Mesodermal cell (in vitro differentiated cells): ENCODE data around the gene PRKCA.

ENCODE experiments used
- H3K27ac ChIP-seq: 2 replicates; pipeline ENCODE4 v1.7.0; 2013; ENCODE audit warnings: mild to moderate bottlenecking, low read depth, low read length, moderate library complexity; ENCODE audit not compliant: severe bottlenecking
- H3K36me3 ChIP-seq: 2 replicates; pipeline ENCODE4 v1.7.1; 2013; ENCODE audit warnings: mild to moderate bottlenecking, low read length, moderate library complexity; ENCODE audit not compliant: control insufficient read depth, insufficient read depth
- H3K4me1 ChIP-seq: one replicate; pipeline ENCODE4 v1.7.1; 2013; ENCODE audit warnings: mild to moderate bottlenecking, low read length; ENCODE audit not compliant: insufficient read depth, control insufficient read depth, poor library complexity, severe bottlenecking
- H3K4me3 ChIP-seq: 2 replicates; pipeline ENCODE4 v1.7.0; 2013; ENCODE audit warnings: low read length, control low read depth, mild to moderate bottlenecking; ENCODE audit not compliant: insufficient read depth, poor library complexity, severe bottlenecking; ENCODE audit errors: extremely low read depth
- H3K9me3 ChIP-seq: 2 replicates; pipeline ENCODE4 v1.7.1; 2013; ENCODE audit warnings: mild to moderate bottlenecking, low read length, moderate library complexity; ENCODE audit not compliant: control insufficient read depth
- WGBS, 2 experiments: methylation state at CpG; one replicate each; pipeline ENCODE4 v1.1.5; 2013; ENCODE audit warnings: missing lambda C conversion rate in 2 of 2; ENCODE audit not compliant: insufficient coverage in 2 of 2; 5-methylcytosine and 5-hydroxymethylcytosine counted together

The PRKCA gene

DNA sequence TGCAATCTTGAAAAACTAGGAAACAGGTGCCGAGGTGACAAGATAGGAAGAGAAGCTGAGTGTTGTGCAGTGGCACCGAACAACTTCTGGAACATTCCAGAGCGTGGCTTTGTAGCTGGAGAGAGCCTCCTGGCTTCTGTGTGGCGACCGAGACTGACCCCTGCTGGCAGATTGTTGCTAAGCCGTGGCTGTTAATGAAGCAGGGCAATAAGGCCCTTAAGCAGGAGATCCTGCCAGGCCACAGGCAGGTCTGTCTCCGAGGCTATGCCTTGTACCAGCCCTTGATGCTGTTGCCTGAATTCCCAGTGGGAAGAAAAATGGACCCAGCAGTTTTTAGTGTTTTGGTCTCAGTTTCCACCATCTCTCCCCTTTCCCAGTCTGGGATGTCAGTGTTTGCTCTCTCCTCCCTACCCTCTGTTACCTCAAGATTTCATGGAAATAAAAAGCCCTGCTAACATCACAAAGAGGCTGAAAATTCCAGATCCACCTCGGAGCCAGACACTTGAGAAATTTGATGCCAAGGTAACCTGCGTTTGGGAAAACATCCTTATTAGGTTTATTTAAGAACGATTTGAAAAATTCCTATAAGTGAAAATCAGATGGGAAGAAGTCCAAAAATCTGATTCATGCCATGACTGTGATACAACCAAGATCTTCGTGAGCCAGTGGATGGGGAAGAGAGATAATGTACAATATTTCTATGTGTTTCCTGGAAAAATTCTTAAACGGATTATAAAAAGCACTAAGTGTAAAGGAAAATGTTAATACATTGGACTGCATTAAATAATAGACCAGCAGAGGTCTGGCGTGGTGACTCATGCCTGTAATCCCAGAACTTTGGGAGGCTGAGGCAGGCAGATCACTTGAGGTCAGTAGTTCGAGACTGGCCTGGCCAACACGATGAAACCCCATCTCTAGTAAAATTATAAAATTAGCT, 265.1 kb downstream of the PRKCA start:
- H3K27ac ChIP-seq, result no peak overlapping the region
- peaks cover 5% of the 10 kb centered on the region for H3K4me1 ChIP-seq
- WGBS, 2 experiments, result 68 to 70% methylated on average over 11 to 14 of the region's 15 CpGs
- no peaks in the 10 kb centered on the region for H3K9me3 ChIP-seq
- H3K4me3 ChIP-seq, result no peak overlapping the region
- H3K36me3 ChIP-seq, result no peaks in the 10 kb centered on the region

GRCh38 chr17:66569572-66569971, 267.2 kb downstream of the PRKCA start:
- 85 to 100% methylated on average over 2 of the region's 2 CpGs for WGBS, 2 experiments
- no peak overlapping the region for H3K4me3 ChIP-seq
- no peak overlapping the region for H3K27ac ChIP-seq
- H3K36me3 ChIP-seq, result no peaks in the 10 kb centered on the region
- H3K9me3 ChIP-seq, result no peaks in the 10 kb centered on the region
- peaks cover 5% of the 10 kb centered on the region for H3K4me1 ChIP-seq

- Histone ChIP-seq H3K4me1 (no peaks in the 10 kb centered on the region), H3K9me3 (no peaks in the 10 kb centered on the region), H3K27ac (no peak overlapping the region), H3K4me3 (no peak overlapping the region), H3K36me3 (no peaks in the 10 kb centered on the region)
- 87 to 89% methylated on average over 3 to 4 of the region's 9 CpGs for WGBS, 2 experiments
Measured at GRCh38 chr17:66570447-66571195, 268.2 kb downstream of the PRKCA start.

- Histone ChIP-seq H3K36me3 (no peaks in the 10 kb centered on the region), H3K9me3 (no peaks in the 10 kb centered on the region), H3K27ac (no peak overlapping the region), H3K4me1 (no peaks in the 10 kb centered on the region), H3K4me3 (no peak overlapping the region)
- WGBS, 2 experiments, result 96 to 98% methylated on average over 8 of the region's 8 CpGs
Measured at GRCh38 chr17:66571745-66572144, 269.3 kb downstream of the PRKCA start.

DNA sequence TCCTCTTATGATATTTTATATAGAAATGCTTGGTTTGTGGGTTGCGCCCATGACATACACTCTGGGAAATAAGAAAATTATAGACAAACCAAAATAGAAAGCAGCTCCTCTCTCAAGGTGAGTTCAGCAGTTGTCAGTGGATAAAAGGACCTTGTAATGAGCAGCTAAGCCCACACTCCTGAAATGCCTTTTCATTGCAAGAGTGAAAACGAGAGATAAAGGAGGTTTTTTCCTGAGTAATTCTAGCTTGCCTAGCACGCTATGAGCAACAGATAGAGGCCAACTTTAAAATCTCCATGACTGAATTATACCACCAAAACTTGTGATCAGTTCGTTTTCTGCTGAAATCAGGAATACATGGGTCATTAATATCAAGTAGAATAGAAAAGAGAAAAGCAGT, 270.7 kb downstream of the PRKCA start:
- WGBS, 2 experiments, result 80% methylated on average over 1 of the region's 4 CpGs; no CpG with 5 or more reads in 1 of the 2 experiments
- Histone ChIP-seq H3K27ac (no peak overlapping the region), H3K36me3 (no peaks in the 10 kb centered on the region), H3K4me3 (no peak overlapping the region), H3K9me3 (no peaks in the 10 kb centered on the region), H3K4me1 (no peaks in the 10 kb centered on the region)

GRCh38 chr17:66574123-66574522, 271.7 kb downstream of the PRKCA start:
- Histone ChIP-seq H3K9me3 (no peaks in the 10 kb centered on the region), H3K27ac (no peak overlapping the region), H3K4me1 (no peaks in the 10 kb centered on the region), H3K4me3 (no peak overlapping the region), H3K36me3 (no peaks in the 10 kb centered on the region)
- WGBS, 2 experiments, result 86% methylated on average over 2 of the region's 4 CpGs; no CpG with 5 or more reads in 1 of the 2 experiments

DNA sequence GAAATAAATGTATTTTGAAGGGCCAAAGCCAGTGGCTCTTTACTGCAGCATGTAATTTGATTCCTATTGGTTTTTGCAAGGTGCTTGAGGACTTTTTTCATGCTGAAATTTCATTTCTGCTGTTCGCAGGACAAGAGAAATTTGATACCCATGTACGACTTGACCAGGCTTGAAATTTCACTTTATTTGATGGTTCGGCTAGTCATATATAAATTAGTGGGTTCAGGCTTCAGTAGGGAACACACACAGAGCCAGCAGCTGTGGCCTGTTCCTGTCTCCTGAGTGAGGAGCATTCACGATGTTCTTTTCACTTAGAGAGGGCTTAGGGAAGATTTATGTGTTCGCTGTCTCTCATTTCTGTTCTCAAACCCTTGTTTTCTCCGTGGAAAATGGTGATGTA, 274.1 kb downstream of the PRKCA start:
- no peak overlapping the region for H3K4me3 ChIP-seq
- WGBS, 2 experiments, result 92 to 93% methylated on average over 2 to 4 of the region's 6 CpGs

DNA sequence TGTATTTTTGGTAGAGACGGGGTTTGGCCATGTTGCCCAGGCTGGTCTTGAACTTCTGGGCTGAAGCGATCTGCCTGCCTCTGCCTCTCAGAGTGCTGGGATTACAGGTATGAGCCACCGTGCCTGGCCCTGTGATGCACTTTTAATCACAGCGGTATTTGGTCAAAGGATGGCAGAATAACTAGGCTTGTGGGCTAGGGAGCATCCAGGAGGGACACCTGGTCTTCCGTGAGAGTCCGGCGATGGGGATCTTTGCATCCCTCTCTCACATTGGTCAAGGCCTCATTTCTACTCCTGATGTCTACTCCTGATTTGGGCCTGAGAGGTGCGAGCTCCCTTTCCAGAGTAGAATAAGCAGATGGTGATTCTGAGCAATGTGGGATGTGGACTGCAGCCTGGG, 274.6 kb downstream of the PRKCA start:
- no peaks in the 10 kb centered on the region for H3K36me3 ChIP-seq
- H3K27ac ChIP-seq, result no peak overlapping the region
- H3K9me3 ChIP-seq, result no peaks in the 10 kb centered on the region
- H3K4me1 ChIP-seq, result peaks cover 14% of the 10 kb centered on the region
- WGBS, 2 experiments, result 91 to 97% methylated on average over 6 to 7 of the region's 8 CpGs
- H3K4me3 ChIP-seq, result no peak overlapping the region

More for the DNA sequence above, 274.1 kb downstream of the PRKCA start:
- H3K9me3 ChIP-seq, result no peaks in the 10 kb centered on the region
- peaks cover 14% of the 10 kb centered on the region for H3K4me1 ChIP-seq
- H3K27ac ChIP-seq, result no peak overlapping the region
- no peaks in the 10 kb centered on the region for H3K36me3 ChIP-seq

- 90 to 95% methylated on average over 22 of the region's 22 CpGs for WGBS, 2 experiments
- peaks cover 14% of the 10 kb centered on the region for H3K4me1 ChIP-seq
Measured at GRCh38 chr17:66578781-66579489, 276.5 kb downstream of the PRKCA start.

GRCh38 chr17:66579556-66579955, 277.1 kb downstream of the PRKCA start:
- H3K9me3 ChIP-seq, result no peaks in the 10 kb centered on the region
- H3K4me3 ChIP-seq, result no peak overlapping the region
- H3K36me3 ChIP-seq, result no peaks in the 10 kb centered on the region
- WGBS, 2 experiments, result 84 to 89% methylated on average over 4 of the region's 4 CpGs
- H3K4me1 ChIP-seq, result peaks cover 14% of the 10 kb centered on the region
- peak overlapping the region; percentile 80 for H3K27ac ChIP-seq

More at GRCh38 chr17:66578781-66579489, 276.5 kb downstream of the PRKCA start:
- Histone ChIP-seq H3K4me3 (no peak overlapping the region), H3K9me3 (no peaks in the 10 kb centered on the region), H3K36me3 (no peaks in the 10 kb centered on the region), H3K27ac (no peak overlapping the region)
